GM19035 (cell line): ENCODE measurements around the gene GRID2IP.

Experiments
- ATAC-seq: cut with Tn5 transposase; IDR thresholded peaks from one replicate; pipeline ENCODE4 v1.9.1; 2021; ENCODE audit not compliant: unreplicated experiment

The GRID2IP gene

GRCh38 chr7:6528401-6529130 lies 22.7 kb downstream of the GRID2IP start:
- no peak for ATAC-seq

- no peak for ATAC-seq
Measured at GRCh38 chr7:6526997-6527378, 24.3 kb downstream of the GRID2IP start.

GRCh38 chr7:6520163-6520981 lies 30.9 kb downstream of the GRID2IP start:
- no peak for ATAC-seq

GRCh38 chr7:6516387-6516983 lies 34.8 kb downstream of the GRID2IP start:
- no peak for ATAC-seq

GRCh38 chr7:6513541-6513940 lies 37.7 kb downstream of the GRID2IP start:
- no peak for ATAC-seq

- ATAC-seq = no peak
Measured at GRCh38 chr7:6512892-6513291, 38.4 kb downstream of the GRID2IP start.

GRCh38 chr7:6510476-6511133 lies 40.7 kb downstream of the GRID2IP start:
- ATAC-seq = no peak

GRCh38 chr7:6508950-6509349 lies 42.3 kb downstream of the GRID2IP start:
- no peak for ATAC-seq

GRCh38 chr7:6508539-6508938 lies 42.7 kb downstream of the GRID2IP start:
- ATAC-seq = no peak

- no peak for ATAC-seq
Measured at GRCh38 chr7:6507906-6508305, 43.4 kb downstream of the GRID2IP start.

GRCh38 chr7:6505685-6506559 lies 45.3 kb downstream of the GRID2IP start:
- ATAC-seq = no peak

- ATAC-seq = no peak
Measured at GRCh38 chr7:6504996-6505395, 46.3 kb downstream of the GRID2IP start.

GRCh38 chr7:6502886-6503285 lies 48.4 kb downstream of the GRID2IP start:
- no peak for ATAC-seq

GRCh38 chr7:6501586-6502564 lies 49.4 kb downstream of the GRID2IP start:
- ATAC-seq = no peak

GRCh38 chr7:6500691-6501090 lies 50.6 kb downstream of the GRID2IP start:
- no peak for ATAC-seq

- ATAC-seq = no peak
Measured at GRCh38 chr7:6497994-6498393, 53.3 kb downstream of the GRID2IP start.

- ATAC-seq = no peak
Measured at GRCh38 chr7:6497637-6497905, 53.7 kb downstream of the GRID2IP start.

GRCh38 chr7:6496842-6497636 lies 54.2 kb downstream of the GRID2IP start:
- ATAC-seq = no peak
